IPS DF 4.7 (cell line): Measurements from ENCODE around the gene GPC1.

Source experiments
- DNase-seq: peaks from one replicate; pipeline ENCODE4 v3.0.0-alpha.2; 2013; ENCODE audit warnings: low spot score; ENCODE audit errors: extremely low read depth

GPC1 gene

GRCh38 chr2:240429341-240429871 lies 6.1 kb upstream of the GPC1 start:
- no peak for DNase-seq

- DNase-seq = no peak
Measured at GRCh38 chr2:240429872-240430491, 5.5 kb upstream of the GPC1 start.

GRCh38 chr2:240430595-240430994 lies 4.9 kb upstream of the GPC1 start:
- DNase-seq = no peak

- no peak for DNase-seq
Measured at GRCh38 chr2:240431271-240431660, 4.2 kb upstream of the GPC1 start.

GRCh38 chr2:240431661-240432424 lies 3.6 kb upstream of the GPC1 start:
- no peak for DNase-seq

GRCh38 chr2:240432430-240432819 lies 3.0 kb upstream of the GPC1 start:
- DNase-seq = no peak

- DNase-seq = no peak
Measured at GRCh38 chr2:240432820-240433801, 2.4 kb upstream of the GPC1 start.

- DNase-seq = no peak
Measured at GRCh38 chr2:240433973-240434727, 1.3 kb upstream of the GPC1 start.

- no peak for DNase-seq
Measured at GRCh38 chr2:240434728-240435456, 571 bp upstream of the GPC1 start.

- DNase-seq = no peak
Measured at GRCh38 chr2:240435948-240436682, 652 bp downstream of the GPC1 start.

GRCh38 chr2:240436683-240437550 lies 1.5 kb downstream of the GPC1 start:
- DNase-seq = no peak

- no peak for DNase-seq
Measured at GRCh38 chr2:240437551-240437860, 2.0 kb downstream of the GPC1 start.

- DNase-seq = no peak
Measured at GRCh38 chr2:240437861-240438809, 2.7 kb downstream of the GPC1 start.

GRCh38 chr2:240438810-240439697 lies 3.6 kb downstream of the GPC1 start:
- DNase-seq = no peak

- DNase-seq = no peak
Measured at GRCh38 chr2:240439698-240440151, 4.3 kb downstream of the GPC1 start.

GRCh38 chr2:240440251-240440650 lies 4.8 kb downstream of the GPC1 start:
- DNase-seq = no peak
